NCI-H146 treated with DMSO at 0.1 percent for 48 hours (cell line): ENCODE results near the gene CA10.

Source experiments
- DNase-seq: peaks from one replicate; lab custom pipeline; 2025; ENCODE audit not compliant: unreplicated experiment; lab: John Stamatoyannopoulos, UW

CA10 gene

GRCh38 chr17:51778842-51779241 is 379.7 kb downstream of the CA10 start:
- no peak for DNase-seq

DNA sequence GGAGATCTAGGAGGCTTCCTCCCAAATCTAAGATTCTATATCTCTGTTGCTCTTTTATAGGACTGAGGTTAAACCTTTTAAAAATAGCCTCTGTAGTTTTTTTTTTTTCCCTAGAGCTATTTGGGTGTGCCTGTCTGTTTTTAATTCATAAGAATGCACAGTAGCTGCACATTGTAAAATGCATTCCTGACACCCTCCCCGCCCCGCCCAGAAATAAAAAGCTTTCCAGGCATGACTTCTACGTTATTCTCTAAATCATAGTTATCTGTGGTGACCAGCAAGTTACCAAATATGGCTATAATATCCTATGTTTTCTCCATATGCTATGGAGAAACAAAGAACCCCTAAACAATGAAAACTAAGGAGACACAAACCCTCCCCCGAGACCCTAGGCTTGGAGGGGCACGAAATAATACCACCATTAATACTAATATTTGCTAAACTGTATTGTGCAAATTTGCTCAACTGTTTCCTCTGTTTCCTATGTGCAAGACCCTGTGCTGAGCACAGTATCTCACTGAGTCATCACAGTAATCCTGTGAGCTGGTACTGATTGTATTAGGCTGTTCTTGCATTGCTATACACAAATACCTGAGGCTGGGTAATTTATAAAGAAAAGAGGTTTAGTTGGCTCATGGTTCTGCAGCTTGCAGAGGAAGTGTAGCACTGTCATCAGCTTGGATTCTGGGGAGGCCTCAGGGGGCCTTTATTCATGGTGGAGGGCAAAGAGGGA is 388.3 kb downstream of the CA10 start:
- DNase-seq, result no peak

- no peak for DNase-seq
Observed at GRCh38 chr17:51769231-51769630, 389.3 kb downstream of the CA10 start.

DNA sequence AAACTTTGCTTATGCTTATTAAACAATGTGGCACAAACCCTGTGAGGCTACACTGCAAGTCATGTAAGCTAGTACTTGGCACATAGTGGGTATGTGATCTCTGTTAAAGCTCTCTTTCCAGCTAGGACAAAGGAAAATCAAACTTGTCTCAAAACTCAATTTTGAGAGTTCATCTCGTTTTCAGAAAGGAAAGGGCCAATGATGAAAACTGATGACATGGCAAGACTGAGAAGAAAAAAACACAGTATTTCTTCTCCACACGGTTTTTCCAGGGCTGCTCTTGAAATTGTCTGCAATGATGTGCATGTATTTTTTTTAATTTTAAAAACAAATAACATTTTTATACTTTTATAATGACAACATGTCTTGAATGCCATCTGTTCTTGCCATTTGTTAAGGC is 389.8 kb downstream of the CA10 start:
- DNase-seq, result no peak

GRCh38 chr17:51767287-51767686 is 391.2 kb downstream of the CA10 start:
- no peak for DNase-seq

DNA sequence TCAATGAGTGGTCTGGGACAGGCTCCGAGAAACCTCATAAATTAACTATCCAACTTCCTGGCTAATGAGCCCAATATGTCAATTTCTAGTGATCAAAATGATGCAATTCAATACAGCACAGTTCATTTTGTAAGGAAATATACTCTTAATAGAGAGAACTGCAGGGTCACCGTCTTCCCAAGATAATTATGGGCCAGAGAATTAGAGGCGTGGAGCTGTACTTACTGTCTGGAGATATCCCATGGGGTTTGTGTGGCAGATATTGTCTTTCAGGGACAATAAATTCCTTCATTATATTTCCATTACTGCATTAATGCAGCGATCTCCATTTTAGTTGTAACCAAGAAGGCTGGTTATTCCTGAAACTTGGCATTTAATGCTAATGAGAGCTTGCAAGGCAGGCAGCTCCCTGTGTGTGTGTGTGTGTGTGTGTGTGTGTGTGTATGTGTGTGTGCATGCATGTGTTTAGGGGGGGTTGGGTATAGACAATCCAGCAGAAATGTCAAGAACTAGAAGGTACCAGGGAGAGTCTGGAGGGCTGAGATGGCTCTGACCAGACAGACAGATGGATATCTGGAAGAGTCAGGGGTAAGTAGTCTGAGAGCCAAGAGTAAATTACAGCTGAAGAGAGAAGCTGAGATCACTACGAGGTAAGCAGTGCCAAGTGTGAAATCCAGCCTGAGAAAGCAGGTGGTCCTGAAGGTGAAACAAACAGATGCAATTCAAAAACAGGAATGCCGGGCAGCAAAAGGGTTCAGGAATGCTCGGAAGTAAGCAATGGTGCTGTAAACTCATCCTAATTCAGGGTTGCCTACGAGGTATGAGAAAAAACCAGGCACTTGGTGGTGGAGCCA is 393.0 kb downstream of the CA10 start:
- no peak for DNase-seq

GRCh38 chr17:51764387-51764971 is 394.0 kb downstream of the CA10 start:
- peak; percentile 11 for DNase-seq

DNA sequence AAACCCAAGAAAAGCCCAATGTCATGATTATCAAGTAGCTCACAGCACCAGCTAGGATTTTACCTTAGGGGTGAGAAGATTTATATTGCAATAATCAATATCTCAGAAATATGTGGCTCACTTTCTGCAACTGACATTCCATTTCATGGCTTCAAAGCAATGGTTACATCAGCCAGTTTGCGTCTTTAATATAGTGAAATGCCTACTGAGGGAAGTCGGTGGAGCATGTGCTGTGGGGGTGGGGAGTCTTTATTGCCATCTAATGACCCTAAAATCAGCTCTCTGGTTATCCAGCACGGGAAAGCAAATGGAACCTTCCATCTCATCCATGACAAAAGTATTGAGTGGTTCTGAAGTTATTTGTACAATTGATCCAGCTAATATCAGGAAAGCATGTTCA is 395.5 kb downstream of the CA10 start:
- DNase-seq, result no peak

DNA sequence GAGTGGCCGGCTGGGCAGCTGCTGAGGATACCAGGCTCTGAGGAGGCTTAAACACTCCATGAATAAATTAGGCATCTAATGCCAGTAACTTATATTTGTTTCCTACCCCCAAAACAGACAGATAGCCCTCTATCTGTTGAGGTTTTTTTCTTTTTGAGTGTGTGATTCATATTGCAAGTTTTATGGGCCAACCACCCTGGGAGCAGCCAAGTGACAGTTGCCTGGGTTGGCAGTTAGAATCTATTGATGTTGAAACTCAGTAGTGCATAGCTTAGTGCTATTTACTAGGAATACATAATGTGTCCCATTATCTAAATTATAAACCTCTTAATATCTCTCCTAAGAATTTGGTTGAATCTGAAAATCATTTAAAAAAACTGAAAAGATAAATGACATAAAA is 397.4 kb downstream of the CA10 start:
- DNase-seq, result no peak

GRCh38 chr17:51759260-51759659 is 399.3 kb downstream of the CA10 start:
- DNase-seq, result no peak

DNA sequence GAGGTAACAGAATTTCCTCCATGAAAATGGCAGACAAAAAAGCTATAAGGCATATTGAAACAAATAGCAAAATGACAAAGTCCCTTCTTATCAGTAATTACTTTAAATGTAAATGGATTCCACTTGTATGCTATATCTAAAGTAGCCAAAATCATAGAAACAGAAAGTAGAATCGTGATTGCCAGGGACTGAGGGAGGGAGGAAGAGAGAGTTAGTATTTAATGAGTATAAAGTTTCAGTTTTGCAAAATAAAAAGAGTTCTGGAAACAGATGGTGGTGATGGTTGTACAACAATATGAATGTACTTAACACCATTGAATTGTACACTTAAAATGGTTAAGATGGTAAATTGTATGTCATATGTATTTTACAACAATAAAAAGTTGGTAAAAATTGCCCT is 407.4 kb downstream of the CA10 start:
- DNase-seq, result no peak

DNA sequence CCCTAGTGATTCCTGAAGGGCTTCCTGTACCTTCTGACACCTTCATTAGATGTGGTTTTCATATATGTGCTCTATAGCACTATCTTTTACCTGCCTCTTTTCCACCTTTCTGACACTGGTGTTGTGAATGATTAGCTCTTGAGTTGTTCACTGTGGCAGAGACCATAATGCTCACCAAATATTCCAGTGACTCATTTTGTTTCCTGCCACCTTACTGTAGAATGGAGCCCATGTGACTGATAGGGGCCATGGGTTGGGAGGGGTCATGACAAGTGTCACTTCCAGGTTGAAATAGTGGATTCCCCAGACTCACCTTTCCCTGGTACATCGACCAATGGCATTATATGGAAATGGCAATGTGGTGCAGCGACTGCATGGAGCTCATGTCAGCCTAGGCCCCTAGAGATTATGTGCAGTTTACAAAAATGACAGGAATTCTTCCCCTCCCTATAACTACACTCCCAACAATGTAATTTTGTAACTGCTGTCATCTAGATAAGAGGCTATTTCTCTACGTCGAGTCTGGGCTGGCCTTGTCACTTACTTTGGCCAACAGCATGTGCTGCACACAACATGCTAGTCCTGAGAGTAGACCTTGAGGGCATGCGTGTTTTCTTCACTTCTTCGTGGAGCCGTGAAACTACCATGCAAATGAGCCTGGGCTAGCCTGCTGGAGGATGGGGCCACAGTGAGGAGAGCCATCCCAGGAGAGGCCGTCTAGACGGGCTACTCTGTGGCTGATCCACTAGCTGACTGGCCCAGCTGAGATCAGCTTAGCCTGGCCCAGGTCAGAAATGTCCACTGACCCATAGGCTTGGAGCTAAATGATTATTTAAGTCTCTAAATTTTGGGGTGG is 409.5 kb downstream of the CA10 start:
- no peak for DNase-seq

DNA sequence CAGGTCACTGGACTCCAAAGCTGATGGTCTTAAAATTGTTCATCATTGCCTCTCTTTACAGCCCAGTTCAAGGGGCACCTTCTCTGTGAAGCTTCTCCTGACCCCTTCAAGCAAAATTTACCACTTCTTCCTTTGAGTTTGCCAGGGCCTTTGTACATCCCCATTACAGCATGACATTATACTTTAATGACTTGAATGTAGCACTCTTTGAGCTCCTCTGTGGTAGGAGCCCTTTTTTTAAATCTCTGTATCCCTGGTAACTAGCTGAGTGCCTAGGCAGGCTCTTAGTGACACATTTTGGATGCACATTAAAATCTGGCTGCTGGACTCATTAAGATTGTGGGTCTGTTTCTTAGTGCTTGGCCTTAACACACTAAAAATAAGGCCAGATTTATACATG is 412.1 kb downstream of the CA10 start:
- no peak for DNase-seq

DNA sequence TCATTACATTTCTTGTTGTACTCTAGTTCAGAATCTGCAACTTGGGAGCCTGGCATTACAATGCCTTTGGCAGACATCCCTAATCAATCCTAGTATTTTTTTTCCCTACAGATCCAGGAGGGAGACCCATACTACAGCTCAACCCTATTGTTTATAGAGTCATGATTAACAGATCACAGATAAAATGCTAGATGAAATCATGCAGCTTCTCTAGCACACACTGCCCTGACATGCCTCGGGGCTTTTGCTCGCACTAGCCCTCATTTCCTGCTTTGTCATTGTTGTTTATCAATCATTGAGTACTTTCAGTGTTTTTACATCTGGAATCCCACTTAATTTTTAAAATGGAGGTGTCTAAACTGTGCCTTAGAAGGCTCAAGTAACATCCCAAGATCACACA is 412.5 kb downstream of the CA10 start:
- DNase-seq, result no peak

- DNase-seq, result no peak
Observed at GRCh38 chr17:51743477-51743876, 415.0 kb downstream of the CA10 start.

- DNase-seq, result no peak
Observed at GRCh38 chr17:51742571-51742970, 415.9 kb downstream of the CA10 start.

- no peak for DNase-seq
Observed at GRCh38 chr17:51741458-51741857, 417.1 kb downstream of the CA10 start.

DNA sequence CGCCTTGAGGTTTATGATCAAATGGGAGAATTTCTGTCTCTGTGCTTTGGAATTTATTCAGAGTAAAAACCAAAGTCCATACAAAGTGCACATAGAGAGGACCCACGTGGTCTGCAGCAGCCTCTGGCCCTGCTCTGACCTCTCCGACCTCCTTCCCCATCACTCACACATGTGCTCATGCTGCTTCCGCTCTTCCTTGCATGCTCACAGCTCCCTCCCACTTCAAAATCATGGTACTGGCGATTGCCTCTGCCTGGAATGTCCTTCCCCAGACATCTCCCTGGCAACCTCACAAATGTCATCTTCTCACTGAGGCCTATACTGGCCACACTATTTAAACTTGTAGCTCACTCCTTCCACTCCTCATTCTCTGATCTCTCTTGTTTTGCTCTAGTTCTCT is 418.0 kb downstream of the CA10 start:
- no peak for DNase-seq

DNA sequence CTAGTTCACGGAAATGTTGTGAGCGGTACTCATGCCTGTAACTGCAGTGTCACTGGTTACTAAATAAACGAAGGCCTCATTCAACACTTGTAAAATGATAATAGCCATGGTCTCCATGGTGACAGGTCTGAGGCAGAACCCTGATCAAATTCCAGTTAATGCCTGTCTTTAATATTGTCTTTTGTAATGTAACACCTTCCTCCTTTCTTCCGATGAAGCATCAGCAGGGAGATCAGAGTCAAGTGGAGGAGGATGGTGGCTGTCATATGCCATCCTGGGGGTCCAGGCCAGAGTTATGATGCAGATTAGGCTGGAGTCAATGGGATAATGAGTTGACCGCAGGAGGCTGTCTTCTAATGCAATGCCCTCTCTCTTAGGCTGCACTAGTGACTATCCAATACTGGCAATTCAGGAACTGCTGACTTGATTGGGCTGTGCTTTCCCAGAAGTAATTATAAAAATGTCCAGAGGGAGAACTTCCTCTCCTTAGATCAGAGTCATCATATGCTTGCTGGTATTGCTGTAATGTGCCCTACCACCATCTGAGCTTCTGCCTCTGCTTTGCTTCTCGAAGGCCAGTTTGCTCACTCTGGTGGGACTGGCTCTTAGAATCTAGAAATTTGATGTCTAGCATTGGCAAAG is 419.1 kb downstream of the CA10 start:
- DNase-seq, result peak; percentile 6

- no peak for DNase-seq
Observed at GRCh38 chr17:51736356-51736755, 422.2 kb downstream of the CA10 start.

DNA sequence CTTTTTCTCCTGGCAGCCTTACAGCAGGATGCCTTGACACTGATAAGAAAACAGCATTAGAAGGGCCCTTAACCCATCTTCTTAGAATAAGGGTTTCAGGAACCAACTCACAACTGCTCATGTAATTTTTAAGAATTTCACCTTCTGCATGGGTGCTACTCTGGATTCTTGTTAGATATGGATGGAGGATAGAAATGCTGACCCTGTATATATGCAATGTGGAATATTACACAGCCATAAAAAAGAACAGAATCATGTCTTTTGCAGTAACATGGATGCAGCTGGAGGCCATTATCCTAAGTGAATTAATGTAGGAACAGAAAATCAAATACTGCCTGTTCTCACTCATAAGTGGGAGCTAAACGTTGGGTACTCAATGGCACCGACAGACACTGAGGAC is 423.5 kb downstream of the CA10 start:
- no peak for DNase-seq
